ENCODE measurements around the gene FAM3C. TPM values are rescaled to one million over a fixed set of nuclear protein-coding genes. Genes with fewer than 3 reads are reported as not detected.
A peak's percentile ranks its signal among the peaks of the same experiment; 100 is the strongest.

FAM3C gene
- total and polyA plus RNA-seq, 2 donors (not counting 1 experiment from before 2014, with no cell fraction given), result 26.3 to 60.8 TPM

DNA sequence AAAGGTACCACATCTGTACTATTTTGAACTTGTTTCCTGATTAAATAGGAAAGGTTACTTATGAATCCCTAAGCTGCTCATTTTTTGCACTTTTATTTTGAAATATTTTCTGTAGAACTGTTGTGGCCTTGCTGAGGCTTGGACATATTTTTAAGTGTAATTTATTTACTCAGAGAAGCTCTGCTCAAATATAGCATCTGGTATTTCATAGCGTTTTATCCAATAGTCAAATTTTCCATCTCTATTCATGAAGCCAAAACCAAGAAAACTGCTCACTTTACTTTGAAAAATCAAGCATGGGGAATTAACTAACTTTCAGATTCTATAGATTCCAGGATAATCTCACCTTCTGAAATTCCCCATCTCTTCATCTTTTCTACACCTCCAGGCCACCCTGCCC is 6.6 kb upstream of the FAM3C start:
- no peaks in the 10 kb centered on the region for H3K4me1 ChIP-seq (ENCODE audit: control insufficient read depth, extremely low read depth, insufficient read depth, low read length)
- DNase-seq (ENCODE audit: low read depth in 2 of 2), result no peak
- TF ChIP-seq CTCF (conservative IDR thresholded peaks at IDR 0.05 in 1 of 2, IDR thresholded peaks at IDR 0.05 in 1 of 2; ENCODE audit: low read depth in 1 of 2, low read length in 2 of 2) (no peak), EZH2 (IDR thresholded peaks at IDR 0.05; ENCODE audit: low read length, missing control alignments) (no peak)

GRCh38 chr7:121401896-121402295 is 5.8 kb upstream of the FAM3C start:
- H3K9me3 ChIP-seq (ENCODE audit: control insufficient read depth, insufficient read depth, low read depth, low read length), result no peaks in the 10 kb centered on the region
- H4K20me1 ChIP-seq (ENCODE audit: control insufficient read depth, extremely low read depth, insufficient read depth, low read length), result no peaks in the 10 kb centered on the region
- no peaks in the 10 kb centered on the region for H3K79me2 ChIP-seq (ENCODE audit: control insufficient read depth, insufficient read depth, low read length)
- no peak overlapping the region for H3K4me2 ChIP-seq (ENCODE audit: extremely low read depth, insufficient read depth, low read length)
- no peak overlapping the region for H3K27ac ChIP-seq (ENCODE audit: insufficient read depth, low read length)
- no peaks in the 10 kb centered on the region for H3K36me3 ChIP-seq (ENCODE audit: control insufficient read depth, insufficient read depth, low read length)
- TF ChIP-seq EZH2 (IDR thresholded peaks at IDR 0.05; ENCODE audit: low read length, missing control alignments) (no peak), CTCF (conservative IDR thresholded peaks at IDR 0.05 in 1 of 2, IDR thresholded peaks at IDR 0.05 in 1 of 2; ENCODE audit: low read depth in 1 of 2, low read length in 2 of 2) (no peak)
- no peak overlapping the region for H3K9ac ChIP-seq (ENCODE audit: insufficient read depth, low read length)
- DNase-seq (ENCODE audit: low read depth in 2 of 2), result peak in 1 of 2 donors; percentile 6
- H3K27me3 ChIP-seq (ENCODE audit: control insufficient read depth, insufficient read depth, low read length), result no peaks in the 10 kb centered on the region
- no peak overlapping the region for H3K4me3 ChIP-seq (replicated peaks in 1 of 4; ENCODE audit: control extremely low read depth in 1 of 4, insufficient read depth in 1 of 4, low read depth in 3 of 4, low read length in 4 of 4)
- H2AFZ ChIP-seq (ENCODE audit: low read length), result no peak overlapping the region
- no peaks in the 10 kb centered on the region for H3K4me1 ChIP-seq (ENCODE audit: control insufficient read depth, extremely low read depth, insufficient read depth, low read length)

More for the DNA sequence above, 6.6 kb upstream of the FAM3C start:
- no peaks in the 10 kb centered on the region for H3K9me3 ChIP-seq (ENCODE audit: control insufficient read depth, insufficient read depth, low read depth, low read length)
- H2AFZ ChIP-seq (ENCODE audit: low read length), result no peak overlapping the region
- no peaks in the 10 kb centered on the region for H3K27me3 ChIP-seq (ENCODE audit: control insufficient read depth, insufficient read depth, low read length)
- no peak overlapping the region for H3K4me2 ChIP-seq (ENCODE audit: extremely low read depth, insufficient read depth, low read length)
- H3K36me3 ChIP-seq (ENCODE audit: control insufficient read depth, insufficient read depth, low read length), result no peaks in the 10 kb centered on the region
- H3K9ac ChIP-seq (ENCODE audit: insufficient read depth, low read length), result no peak overlapping the region
- H3K79me2 ChIP-seq (ENCODE audit: control insufficient read depth, insufficient read depth, low read length), result no peaks in the 10 kb centered on the region
- H4K20me1 ChIP-seq (ENCODE audit: control insufficient read depth, extremely low read depth, insufficient read depth, low read length), result no peaks in the 10 kb centered on the region
- no peak overlapping the region for H3K27ac ChIP-seq (ENCODE audit: insufficient read depth, low read length)
- no peak overlapping the region for H3K4me3 ChIP-seq (replicated peaks in 1 of 4; ENCODE audit: control extremely low read depth in 1 of 4, insufficient read depth in 1 of 4, low read depth in 3 of 4, low read length in 4 of 4)

GRCh38 chr7:121398246-121398645 is 2.1 kb upstream of the FAM3C start:
- peaks cover 2% of the 10 kb centered on the region for H3K4me1 ChIP-seq (ENCODE audit: control insufficient read depth, extremely low read depth, insufficient read depth, low read length)
- H3K9ac ChIP-seq (ENCODE audit: insufficient read depth, low read length), result no peak overlapping the region
- no peaks in the 10 kb centered on the region for H3K36me3 ChIP-seq (ENCODE audit: control insufficient read depth, insufficient read depth, low read length)
- no peaks in the 10 kb centered on the region for H3K9me3 ChIP-seq (ENCODE audit: control insufficient read depth, insufficient read depth, low read depth, low read length)
- no peak overlapping the region for H3K4me2 ChIP-seq (ENCODE audit: extremely low read depth, insufficient read depth, low read length)
- no peak overlapping the region for H3K27ac ChIP-seq (ENCODE audit: insufficient read depth, low read length)
- H3K79me2 ChIP-seq (ENCODE audit: control insufficient read depth, insufficient read depth, low read length), result peaks cover 22% of the 10 kb centered on the region
- DNase-seq (ENCODE audit: low read depth in 2 of 2), result no peak
- no peaks in the 10 kb centered on the region for H3K27me3 ChIP-seq (ENCODE audit: control insufficient read depth, insufficient read depth, low read length)
- no peaks in the 10 kb centered on the region for H4K20me1 ChIP-seq (ENCODE audit: control insufficient read depth, extremely low read depth, insufficient read depth, low read length)
- H3K4me3 ChIP-seq (replicated peaks in 1 of 4; ENCODE audit: control extremely low read depth in 1 of 4, insufficient read depth in 1 of 4, low read depth in 3 of 4, low read length in 4 of 4), result no peak overlapping the region
- H2AFZ ChIP-seq (ENCODE audit: low read length), result peak overlapping the region; percentile 26
- peak in 1 of 2 donors; percentile 19 for TF ChIP-seq CTCF (conservative IDR thresholded peaks at IDR 0.05 in 1 of 2, IDR thresholded peaks at IDR 0.05 in 1 of 2; ENCODE audit: low read depth in 1 of 2, low read length in 2 of 2)
- TF ChIP-seq EZH2 (IDR thresholded peaks at IDR 0.05; ENCODE audit: low read length, missing control alignments), result no peak
